ENCODE data around the gene KSR1.
"Not testable (repeated sequence)": the region's sequence is repeated elsewhere in the genome, so short reads cannot be mapped to it uniquely, and the experiment has no call there.

KSR1 gene

DNA sequence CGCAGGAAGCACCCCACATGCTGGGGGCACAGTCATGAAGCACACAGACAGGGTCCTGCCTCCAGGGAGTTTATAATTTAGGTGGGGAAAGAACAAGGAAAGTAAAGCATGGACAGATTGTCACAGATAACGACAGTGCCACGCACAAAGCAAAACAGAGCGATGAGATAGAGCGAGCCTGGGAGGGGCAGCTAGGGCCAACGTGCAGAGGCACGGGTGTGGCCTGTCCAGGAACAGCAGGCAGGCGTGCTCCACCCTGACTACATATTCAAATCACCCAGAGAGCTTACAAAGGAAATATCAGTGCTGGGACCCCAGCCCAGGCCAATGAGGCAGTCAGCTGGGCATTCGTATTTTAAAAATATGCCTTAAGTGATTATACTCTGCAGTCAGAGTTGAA is 191.5 kb downstream of the KSR1 start:
- no peak for DNase-seq

DNA sequence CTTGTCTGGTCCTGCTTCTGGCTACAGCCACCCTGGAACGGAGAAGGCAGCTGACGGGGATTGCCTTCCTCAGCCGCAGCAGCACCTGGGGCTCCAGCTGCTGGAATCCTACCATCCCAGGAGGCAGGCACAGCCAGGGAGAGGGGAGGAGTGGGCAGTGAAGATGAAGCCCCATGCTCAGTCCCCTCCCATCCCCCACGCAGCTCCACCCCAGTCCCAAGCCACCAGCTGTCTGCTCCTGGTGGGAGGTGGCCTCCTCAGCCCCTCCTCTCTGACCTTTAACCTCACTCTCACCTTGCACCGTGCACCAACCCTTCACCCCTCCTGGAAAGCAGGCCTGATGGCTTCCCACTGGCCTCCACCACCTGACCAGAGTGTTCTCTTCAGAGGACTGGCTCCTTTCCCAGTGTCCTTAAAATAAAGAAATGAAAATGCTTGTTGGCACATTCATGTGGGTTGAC is 192.9 kb downstream of the KSR1 start:
- DNase-seq: not testable (repeated sequence)

DNA sequence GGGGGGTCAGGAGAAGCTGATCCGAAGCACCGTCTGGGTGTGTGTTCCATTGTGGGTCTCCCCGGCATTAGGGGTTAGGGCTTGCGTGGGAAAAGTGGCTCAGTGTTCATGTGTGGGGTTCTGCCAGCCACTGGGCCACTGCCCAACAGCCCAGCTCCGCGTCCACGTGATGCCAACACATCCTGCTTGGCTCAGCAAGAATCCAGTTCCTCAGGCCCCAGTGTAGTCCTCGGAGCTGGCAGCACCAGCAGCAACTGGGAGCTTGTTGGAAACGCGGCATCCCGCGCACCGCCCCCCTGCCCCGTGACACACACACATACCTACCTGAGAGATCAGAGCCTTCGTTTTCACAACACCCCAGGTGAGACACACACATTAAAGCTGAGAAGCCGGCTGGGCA is 193.7 kb downstream of the KSR1 start:
- DNase-seq: no peak

DNA sequence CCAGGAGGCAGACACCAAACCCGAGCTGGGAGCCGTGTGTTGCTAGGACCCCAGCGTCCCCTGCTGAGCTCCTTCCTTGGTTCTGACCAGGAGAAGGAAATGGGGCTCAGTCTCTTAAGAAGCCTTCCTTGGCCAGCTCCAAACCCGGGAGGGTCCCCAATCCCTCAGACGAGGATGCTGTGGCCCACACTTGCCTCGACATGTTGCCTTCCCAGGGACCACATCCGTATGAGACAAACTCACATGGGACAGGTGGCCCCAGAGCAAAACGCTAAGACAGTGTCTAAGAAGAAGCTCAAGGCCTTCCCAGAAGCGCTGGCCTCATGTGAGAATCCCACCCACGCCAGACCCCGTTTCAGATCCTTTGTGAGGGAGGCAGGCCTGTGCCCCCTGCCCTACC is 194.6 kb downstream of the KSR1 start:
- no peak for DNase-seq

GRCh38 chr17:27651411-27652345 is 195.4 kb downstream of the KSR1 start:
- no peak for DNase-seq

GRCh38 chr17:27653449-27653971 is 197.3 kb downstream of the KSR1 start:
- not testable (repeated sequence) for DNase-seq

GRCh38 chr17:27654136-27654535 is 197.9 kb downstream of the KSR1 start:
- no peak for DNase-seq

DNA sequence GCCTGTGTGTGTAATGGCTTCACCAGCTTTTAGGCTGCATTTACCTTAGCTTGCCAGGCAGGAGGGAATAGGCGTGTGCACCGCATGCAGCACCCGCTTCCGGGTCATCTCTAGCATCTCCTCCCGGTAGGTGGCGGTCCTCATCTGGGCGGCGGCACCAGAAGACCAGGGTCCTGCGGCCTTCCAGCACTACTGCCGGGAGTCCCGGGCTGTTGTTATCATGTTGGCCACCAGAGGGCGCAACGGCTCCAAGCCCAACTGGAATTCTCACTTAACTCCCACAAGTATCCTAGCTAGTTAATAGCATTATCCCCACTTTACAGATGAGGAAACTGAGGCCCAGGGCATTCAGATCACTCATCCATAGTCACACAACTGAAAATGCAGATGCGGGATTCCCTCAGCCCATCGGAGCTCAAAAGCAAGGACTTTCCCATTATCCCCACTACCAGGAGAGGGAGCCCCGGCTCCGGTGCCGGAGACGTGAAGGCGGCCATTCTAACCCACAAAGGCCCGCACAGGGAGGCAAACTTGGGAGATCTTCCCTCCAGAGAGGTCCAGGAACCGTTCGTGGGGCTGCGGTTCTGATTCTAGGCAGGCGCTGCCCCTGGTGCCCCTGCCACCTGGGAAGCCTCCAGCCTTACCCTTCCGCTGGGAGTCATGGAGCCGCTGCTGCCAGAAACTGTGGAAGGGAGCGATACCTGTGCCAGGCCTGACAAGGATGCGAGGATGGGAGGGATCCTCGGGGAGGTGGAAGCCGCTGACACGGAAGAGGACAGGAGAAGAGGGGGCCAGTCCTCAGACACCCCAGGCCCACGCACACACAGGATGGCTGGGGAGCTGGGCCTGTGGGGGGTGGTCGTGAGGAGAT is 198.6 kb downstream of the KSR1 start:
- DNase-seq: peak; percentile 29

GRCh38 chr17:27655525-27656111 is 199.4 kb downstream of the KSR1 start:
- not testable (repeated sequence) for DNase-seq

GRCh38 chr17:27656620-27657019 is 200.4 kb downstream of the KSR1 start:
- DNase-seq: not testable (repeated sequence)

DNA sequence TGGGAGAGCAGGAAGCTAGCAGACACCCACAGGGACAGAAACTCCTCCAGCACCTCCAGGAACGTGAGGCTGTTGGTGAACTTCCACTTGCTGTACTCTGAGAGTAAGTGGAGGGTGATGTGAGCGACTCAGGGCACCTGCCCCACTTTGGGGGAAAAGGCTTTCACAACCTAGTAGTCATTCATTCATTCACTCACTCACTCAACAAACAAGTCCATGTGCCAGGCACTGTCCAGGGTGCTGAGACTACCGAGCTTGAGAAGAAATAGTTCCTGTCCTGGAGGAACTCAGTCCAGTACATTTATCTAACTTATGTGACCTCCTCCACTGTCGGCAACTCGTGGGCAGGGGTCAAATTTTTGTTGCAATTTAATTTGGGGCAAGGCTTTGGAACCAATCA is 201.4 kb downstream of the KSR1 start:
- DNase-seq: no peak

DNA sequence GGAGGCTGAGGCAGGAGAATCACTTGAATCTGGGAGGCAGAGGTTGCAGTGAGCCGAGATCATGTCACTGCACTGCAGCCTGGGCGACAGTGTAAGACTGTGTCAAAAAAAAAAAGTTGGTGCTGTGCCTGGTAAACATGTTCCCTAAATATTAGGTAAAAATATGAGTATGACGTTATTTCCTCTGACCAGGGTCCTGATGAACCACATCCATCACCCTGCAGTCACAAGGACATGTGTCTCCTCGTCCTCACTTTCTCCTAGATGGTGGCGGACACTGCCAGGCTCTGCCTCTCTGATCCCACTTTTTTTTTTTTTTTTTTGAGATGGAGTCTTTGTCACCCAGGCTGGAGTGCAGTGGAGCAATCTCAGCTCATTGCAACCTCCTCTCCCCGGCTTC is 203.4 kb downstream of the KSR1 start:
- DNase-seq: no peak

DNA sequence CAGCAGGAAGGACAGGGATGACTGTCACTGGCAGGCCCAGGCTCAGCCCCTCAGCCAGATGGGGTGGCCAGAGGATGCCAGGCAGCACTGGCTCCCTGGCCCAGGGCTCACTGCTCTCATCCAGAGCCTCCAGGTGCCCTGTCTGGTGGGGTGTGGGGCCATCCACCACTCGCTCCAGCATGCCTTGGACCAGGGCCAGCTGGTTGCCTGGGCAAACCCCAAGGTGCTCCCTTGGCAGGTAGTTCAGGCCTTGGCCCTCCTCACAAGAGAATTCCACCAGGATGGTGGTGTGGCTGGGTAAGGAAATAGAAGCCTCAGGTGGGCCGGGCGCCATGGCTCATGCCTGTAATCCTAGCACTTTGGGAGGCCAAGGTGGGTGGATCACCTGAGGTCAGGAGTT is 204.2 kb downstream of the KSR1 start:
- DNase-seq: no peak

DNA sequence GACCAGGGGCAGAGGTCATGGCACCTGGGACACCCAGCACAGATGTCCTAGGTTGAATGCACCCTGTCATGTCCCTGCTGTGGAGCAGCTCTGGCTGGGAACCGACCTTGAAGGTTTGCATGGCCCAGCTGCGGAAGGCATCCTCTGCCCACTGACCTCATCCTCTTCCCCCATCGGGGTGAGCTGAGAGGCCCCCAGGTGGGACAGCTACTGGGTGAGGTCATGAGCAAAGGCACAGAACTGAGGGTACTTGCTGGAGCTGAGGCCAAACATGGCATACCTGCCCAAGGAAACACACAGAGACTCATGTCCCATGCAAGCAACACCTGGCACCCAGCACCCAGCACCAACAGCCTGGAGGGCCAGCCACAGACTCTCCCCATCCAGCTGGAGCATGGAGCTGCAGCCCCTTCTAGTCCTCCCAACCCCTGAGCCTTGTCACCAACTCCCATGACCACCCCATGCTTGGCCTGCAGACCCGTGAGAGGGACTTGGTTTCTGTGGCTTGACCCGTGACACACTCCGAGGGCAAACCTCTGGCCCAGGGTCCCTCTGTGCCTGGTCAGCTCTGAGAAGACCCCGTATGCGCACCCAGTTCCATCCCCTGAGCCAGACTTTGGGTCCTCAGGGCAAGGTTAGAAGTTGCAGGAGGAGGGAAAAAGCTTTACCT is 207.8 kb downstream of the KSR1 start:
- DNase-seq: no peak

DNA sequence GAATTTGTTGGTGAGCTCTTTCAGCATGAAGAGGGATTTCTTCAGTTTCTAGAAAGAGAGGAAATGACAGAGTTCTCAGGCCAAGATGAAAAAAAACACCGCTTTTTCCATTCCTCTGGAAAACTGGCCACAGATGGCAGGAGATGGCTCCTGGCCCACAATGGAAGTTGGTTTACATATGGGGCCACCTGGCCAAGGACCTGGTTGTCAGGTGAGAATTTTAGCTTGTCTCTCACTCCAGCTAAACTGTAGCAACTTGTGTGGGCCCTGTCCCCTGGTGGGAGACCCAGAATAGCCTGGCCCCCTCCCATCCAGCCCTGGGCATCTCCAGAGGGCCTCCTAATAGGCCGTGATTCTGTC is 208.3 kb downstream of the KSR1 start:
- DNase-seq: no peak

DNA sequence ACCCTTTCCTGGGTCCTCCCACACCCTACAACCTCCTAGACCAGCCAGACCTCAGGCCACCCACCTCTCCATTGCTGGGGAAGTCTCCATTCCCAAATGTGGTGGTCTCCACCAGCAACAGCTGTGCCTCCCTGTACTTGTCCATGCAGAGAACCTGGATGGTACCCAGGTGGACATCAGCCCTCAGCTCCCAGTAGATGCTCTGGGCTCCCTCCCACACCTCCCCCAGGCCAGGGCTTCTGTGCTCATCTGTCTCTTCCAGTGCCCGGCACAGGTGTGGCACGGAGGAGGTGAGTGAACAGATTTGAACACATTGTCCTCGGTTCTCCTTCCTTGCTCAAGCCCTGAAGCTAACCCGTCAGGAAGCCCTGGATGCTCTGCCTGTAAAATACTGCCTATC is 209.3 kb downstream of the KSR1 start:
- no peak for DNase-seq

GRCh38 chr17:27666270-27666669 is 210.0 kb downstream of the KSR1 start:
- DNase-seq: not testable (repeated sequence)

DNA sequence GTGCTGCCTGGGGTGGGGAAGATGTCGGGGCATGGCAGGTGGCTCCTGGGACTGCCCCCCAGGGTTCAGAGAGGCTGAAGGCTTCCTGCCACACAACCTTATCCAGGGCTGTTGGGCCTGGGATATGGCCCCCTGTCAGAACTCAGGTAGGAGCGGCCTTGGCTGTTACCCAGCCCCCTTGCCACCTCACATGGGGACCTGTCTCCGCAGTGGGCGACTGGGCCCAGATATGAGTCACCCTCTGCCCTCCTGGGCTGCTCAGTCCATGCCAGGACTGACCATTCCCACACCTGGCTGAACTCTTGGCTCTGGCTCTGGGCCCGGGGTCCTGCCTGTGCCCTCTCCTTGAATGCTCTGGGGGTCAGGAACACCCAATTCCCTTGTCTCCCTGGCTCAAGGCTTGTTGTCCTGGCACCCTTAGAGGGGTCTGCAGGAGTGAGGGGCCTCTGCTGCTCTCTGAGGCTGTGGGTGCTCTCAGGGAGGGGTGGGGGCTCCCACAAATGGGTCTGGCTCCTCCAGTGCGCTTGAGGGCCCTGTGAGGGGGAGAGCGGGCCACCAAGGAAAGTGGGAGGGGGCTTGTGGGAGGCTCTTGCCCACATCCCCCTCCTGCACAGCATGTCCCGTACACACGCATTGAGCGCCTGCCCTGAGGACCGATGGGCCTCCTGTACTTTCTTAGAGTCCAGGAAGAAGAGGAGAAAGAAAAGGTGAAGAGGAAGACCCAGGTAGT is 210.7 kb downstream of the KSR1 start:
- DNase-seq: no peak

- no peak for DNase-seq
Observed at GRCh38 chr17:27667656-27668487, 211.6 kb downstream of the KSR1 start.

DNA sequence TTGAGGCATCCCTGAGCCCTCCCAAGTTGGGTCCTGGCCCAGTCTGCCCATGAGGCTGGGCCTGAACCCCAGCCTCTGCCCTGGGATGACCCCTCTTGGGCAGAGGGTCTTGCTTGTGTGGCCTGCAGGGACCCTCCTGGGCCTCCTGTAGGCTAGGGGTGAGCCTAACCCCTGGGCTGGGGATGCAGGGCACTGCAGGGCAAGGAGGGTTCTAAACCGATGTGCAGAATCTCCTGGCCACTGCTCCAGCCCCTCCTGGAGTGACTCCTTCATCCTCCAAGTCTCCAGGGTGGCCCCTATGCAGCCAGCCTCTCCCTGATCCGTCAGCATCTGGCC is 212.2 kb downstream of the KSR1 start:
- DNase-seq: no peak

DNA sequence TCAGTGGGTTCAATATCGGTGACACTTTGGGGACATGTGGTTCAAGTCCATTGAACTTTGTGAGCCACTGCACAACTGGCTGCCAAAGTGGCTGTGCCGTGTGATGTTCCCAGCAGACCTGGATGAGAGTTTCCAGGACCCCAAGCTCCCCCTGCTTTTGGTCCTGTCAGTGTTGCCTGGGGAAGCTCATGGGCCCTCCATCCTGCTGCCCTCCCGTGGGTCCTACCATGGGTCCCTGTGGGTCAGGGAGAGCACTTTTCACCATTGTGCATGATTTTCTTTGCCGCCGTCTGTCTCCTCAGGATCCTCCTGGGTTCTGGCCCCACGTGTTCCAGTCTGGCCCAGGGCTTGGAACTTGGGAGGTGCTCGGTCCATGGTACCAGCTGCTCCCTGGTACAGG is 212.9 kb downstream of the KSR1 start:
- DNase-seq: no peak

Measured in NCI-H226 (cell line).